Measurements from ENCODE around the gene ADAP2.

- no peak for TF ChIP-seq CTCF (IDR thresholded peaks at IDR 0.05)
- TF ChIP-seq POLR2A (IDR thresholded peaks at IDR 0.05): no peak
Measured at GRCh38 chr17:31004160-31004559, 82.4 kb downstream of the ADAP2 start.

All from Peyer's patch (tissue), 4 donors.